Measurements from ENCODE around the gene RPS6KA2. TPM values are rescaled to one million over a fixed set of nuclear protein-coding genes. Genes with fewer than 3 reads are reported as not detected.
"Not testable (repeated sequence)": the region's sequence is repeated elsewhere in the genome, so short reads cannot be mapped to it uniquely, and the experiment has no call there.

RPS6KA2 gene
- total RNA-seq, 2 donors from 2014 or later, result 7.8 to 13.6 TPM

GRCh38 chr6:166406197-166406596, 220.9 kb downstream of the RPS6KA2 start:
- no peak for DNase-seq
- no peak overlapping the region for H3K4me3 ChIP-seq
- no peak overlapping the region for H3K27ac ChIP-seq
- no peaks in the 10 kb centered on the region for H3K9me3 ChIP-seq
- no peak for TF ChIP-seq CTCF (IDR thresholded peaks at IDR 0.05)
- intact Hi-C loops (cut with DNase I), result no loop called here
- H3K4me1 ChIP-seq, result no peaks in the 10 kb centered on the region
- H3K36me3 ChIP-seq, result no peaks in the 10 kb centered on the region
- H3K9ac ChIP-seq (ENCODE audit: low read depth in 2 of 2, low read length in 2 of 2), result no peak overlapping the region
- H3K27me3 ChIP-seq, result no peaks in the 10 kb centered on the region

- no peak for DNase-seq
- Histone ChIP-seq H3K27me3 (no peaks in the 10 kb centered on the region), H3K9me3 (no peaks in the 10 kb centered on the region), H3K36me3 (no peaks in the 10 kb centered on the region), H3K27ac (no peak overlapping the region), H3K9ac (ENCODE audit: low read depth in 2 of 2, low read length in 2 of 2) (no peak overlapping the region), H3K4me3 (no peak overlapping the region), H3K4me1 (no peaks in the 10 kb centered on the region)
- TF ChIP-seq CTCF (IDR thresholded peaks at IDR 0.05), result no peak
- intact Hi-C loops (cut with DNase I), result loop anchor here (2.0 kb wide), 1 partner anchor 129 kb away; no protein-coding TSS in a partner anchor
These were observed 221.7 kb downstream of the RPS6KA2 start for GRCh38 chr6:166405386-166405785.

GRCh38 chr6:166402582-166403277, 224.3 kb downstream of the RPS6KA2 start:
- H3K27ac ChIP-seq, result no peak overlapping the region
- H3K27me3 ChIP-seq, result no peaks in the 10 kb centered on the region
- H3K9me3 ChIP-seq, result no peaks in the 10 kb centered on the region
- no peak for TF ChIP-seq CTCF (IDR thresholded peaks at IDR 0.05)
- DNase-seq, result no peak
- no peak overlapping the region for H3K9ac ChIP-seq (ENCODE audit: low read depth in 2 of 2, low read length in 2 of 2)
- no peaks in the 10 kb centered on the region for H3K36me3 ChIP-seq
- intact Hi-C loops (cut with DNase I), result loop anchor here (5.0 kb wide), 1 partner anchor 90 kb away; no protein-coding TSS in a partner anchor
- no peaks in the 10 kb centered on the region for H3K4me1 ChIP-seq
- H3K4me3 ChIP-seq, result no peak overlapping the region

- H3K27ac ChIP-seq; H3K27me3 ChIP-seq; H3K9ac ChIP-seq (ENCODE audit: low read depth in 2 of 2, low read length in 2 of 2); H3K9me3 ChIP-seq; H3K36me3 ChIP-seq; H3K4me1 ChIP-seq; H3K4me3 ChIP-seq: not testable (repeated sequence)
- peak; percentile 61 for DNase-seq
- intact Hi-C loops (cut with DNase I), result loop anchor here (5.0 kb wide), 1 partner anchor 88 kb away; no protein-coding TSS in a partner anchor
- TF ChIP-seq CTCF (IDR thresholded peaks at IDR 0.05), result peak; percentile 75
These were observed 226.3 kb downstream of the RPS6KA2 start for GRCh38 chr6:166400649-166401250.

- no peaks in the 10 kb centered on the region for H3K36me3 ChIP-seq
- intact Hi-C loops (cut with DNase I), result loop anchor here (5.0 kb wide), 1 partner anchor 88 kb away; no protein-coding TSS in a partner anchor
- no peaks in the 10 kb centered on the region for H3K4me1 ChIP-seq
- H3K27ac ChIP-seq, result no peak overlapping the region
- H3K9ac ChIP-seq (ENCODE audit: low read depth in 2 of 2, low read length in 2 of 2), result no peak overlapping the region
- no peaks in the 10 kb centered on the region for H3K27me3 ChIP-seq
- H3K9me3 ChIP-seq, result no peaks in the 10 kb centered on the region
- TF ChIP-seq CTCF (IDR thresholded peaks at IDR 0.05), result no peak
- H3K4me3 ChIP-seq, result no peak overlapping the region
- DNase-seq, result no peak
These were observed 226.9 kb downstream of the RPS6KA2 start for GRCh38 chr6:166400181-166400580.

Measured in colonic mucosa (tissue), 4 donors.